Subcutaneous abdominal adipose tissue (tissue), 5 donors: ENCODE data around the gene OLA1.

ENCODE experiments used
- H3K27ac ChIP-seq: one replicate; pipeline ENCODE4 v1.7.0; 2013; ENCODE audit warnings: low read depth, mild to moderate bottlenecking, inconsistent platforms, low read length, moderate library complexity
- H3K27me3 ChIP-seq, 5 donors: one replicate each; pipeline ENCODE4 v1.7.0; 2013; ENCODE audit warnings: low read length in 5 of 5, inconsistent platforms in 1 of 5; ENCODE audit not compliant: control insufficient read depth in 5 of 5, insufficient read depth in 4 of 5
- H3K36me3 ChIP-seq, 5 donors: one replicate each; pipeline ENCODE4 v1.7.0; 2013; ENCODE audit warnings: low read length in 5 of 5; ENCODE audit not compliant: control insufficient read depth in 5 of 5, insufficient read depth in 5 of 5
- H3K4me1 ChIP-seq, 5 donors: one replicate each; pipeline ENCODE4 v1.7.0; 2013; ENCODE audit warnings: low read length in 5 of 5, mild to moderate bottlenecking in 3 of 5, moderate library complexity in 1 of 5; ENCODE audit not compliant: control insufficient read depth in 5 of 5, insufficient read depth in 5 of 5
- H3K4me3 ChIP-seq, 5 donors: one replicate each; pipeline ENCODE4 v1.7.0; 2013; ENCODE audit warnings: low read length in 5 of 5, low read depth in 1 of 5
- H3K9ac ChIP-seq, 5 donors: one replicate each; pipeline ENCODE4 v1.7.0; 2013; ENCODE audit warnings: low read length in 5 of 5, mild to moderate bottlenecking in 4 of 5, moderate library complexity in 3 of 5
- H3K9me3 ChIP-seq, 5 donors: one replicate each; pipeline ENCODE4 v1.7.0; 2013; ENCODE audit warnings: low read length in 5 of 5; ENCODE audit not compliant: control insufficient read depth in 5 of 5
- donor health status: healthy.
- donor health status: healthy.
- donor health status: healthy.
- donor health status: healthy.
- donor health status: healthy.

The OLA1 gene

GRCh38 chr2:174051741-174052583, 196.4 kb downstream of the OLA1 start:
- no peak overlapping the region for H3K9ac ChIP-seq
- H3K27ac ChIP-seq: peak overlapping the region; percentile 21
- no peaks in the 10 kb centered on the region for H3K36me3 ChIP-seq
- peaks cover 4 to 36% (median 30%) of the 10 kb centered on the region in 5 donors for H3K4me1 ChIP-seq
- no peaks in the 10 kb centered on the region for H3K9me3 ChIP-seq
- no peak overlapping the region for H3K4me3 ChIP-seq
- no peaks in the 10 kb centered on the region for H3K27me3 ChIP-seq

GRCh38 chr2:174051068-174051467, 197.3 kb downstream of the OLA1 start:
- peaks cover 4 to 36% (median 30%) of the 10 kb centered on the region in 5 donors for H3K4me1 ChIP-seq
- no peak overlapping the region for H3K4me3 ChIP-seq
- H3K27me3 ChIP-seq: no peaks in the 10 kb centered on the region
- no peaks in the 10 kb centered on the region for H3K36me3 ChIP-seq
- no peak overlapping the region for H3K9ac ChIP-seq
- H3K27ac ChIP-seq: no peak overlapping the region
- no peaks in the 10 kb centered on the region for H3K9me3 ChIP-seq

- Histone ChIP-seq H3K9ac (no peak overlapping the region), H3K27me3 (no peaks in the 10 kb centered on the region), H3K9me3 (no peaks in the 10 kb centered on the region)
Observed at GRCh38 chr2:174049895-174050294, 198.4 kb downstream of the OLA1 start.

GRCh38 chr2:174048243-174048642, 200.1 kb downstream of the OLA1 start:
- H3K9ac ChIP-seq: no peak overlapping the region
- H3K4me3 ChIP-seq: no peak overlapping the region
- no peaks in the 10 kb centered on the region for H3K9me3 ChIP-seq
- no peak overlapping the region for H3K27ac ChIP-seq
- peaks cover 0 to 22% (median 13%) of the 10 kb centered on the region in 5 donors for H3K4me1 ChIP-seq
- no peaks in the 10 kb centered on the region for H3K36me3 ChIP-seq
- no peaks in the 10 kb centered on the region for H3K27me3 ChIP-seq

More at GRCh38 chr2:174049895-174050294, 198.4 kb downstream of the OLA1 start:
- no peak overlapping the region for H3K27ac ChIP-seq
- no peaks in the 10 kb centered on the region for H3K36me3 ChIP-seq
- peaks cover 4 to 36% (median 30%) of the 10 kb centered on the region in 5 donors for H3K4me1 ChIP-seq
- H3K4me3 ChIP-seq: no peak overlapping the region

- Histone ChIP-seq H3K4me1 (peaks cover 0 to 17% (median 9%) of the 10 kb centered on the region in 5 donors), H3K27me3 (no peaks in the 10 kb centered on the region), H3K36me3 (no peaks in the 10 kb centered on the region), H3K27ac (no peak overlapping the region), H3K9me3 (no peaks in the 10 kb centered on the region), H3K9ac (no peak overlapping the region), H3K4me3 (no peak overlapping the region)
Observed at GRCh38 chr2:174047746-174048145, 200.6 kb downstream of the OLA1 start.

- Histone ChIP-seq H3K36me3 (no peaks in the 10 kb centered on the region), H3K27me3 (no peaks in the 10 kb centered on the region), H3K27ac (no peak overlapping the region), H3K9ac (no peak overlapping the region), H3K4me1 (peaks cover 0 to 3% (median 0%) of the 10 kb centered on the region in 5 donors), H3K4me3 (no peak overlapping the region), H3K9me3 (no peaks in the 10 kb centered on the region)
Observed at GRCh38 chr2:174046172-174046571, 202.2 kb downstream of the OLA1 start.

- Histone ChIP-seq H3K36me3 (no peaks in the 10 kb centered on the region), H3K9ac (no peak overlapping the region), H3K9me3 (no peaks in the 10 kb centered on the region)
Observed at GRCh38 chr2:174044556-174044955, 203.8 kb downstream of the OLA1 start.

GRCh38 chr2:174040417-174040701, 208.0 kb downstream of the OLA1 start:
- Histone ChIP-seq H3K4me1 (peaks cover 6 to 44% (median 37%) of the 10 kb centered on the region in 5 donors), H3K27me3 (no peaks in the 10 kb centered on the region), H3K9ac (no peak overlapping the region), H3K9me3 (no peaks in the 10 kb centered on the region), H3K36me3 (no peaks in the 10 kb centered on the region), H3K27ac (peak overlapping the region; percentile 82), H3K4me3 (no peak overlapping the region)

More at GRCh38 chr2:174044556-174044955, 203.8 kb downstream of the OLA1 start:
- Histone ChIP-seq H3K27me3 (no peaks in the 10 kb centered on the region), H3K27ac (no peak overlapping the region), H3K4me1 (peaks cover 2 to 12% (median 5%) of the 10 kb centered on the region in 5 donors), H3K4me3 (no peak overlapping the region)

- Histone ChIP-seq H3K9ac (peak overlapping the region in 3 of 5 donors; percentile 46 to 71 (median 60)), H3K27ac (peak overlapping the region; percentile 82), H3K4me1 (peaks cover 6 to 45% (median 38%) of the 10 kb centered on the region in 5 donors), H3K27me3 (no peaks in the 10 kb centered on the region), H3K4me3 (peak overlapping the region in 4 of 5 donors; percentile 41 to 69 (median 46)), H3K36me3 (no peaks in the 10 kb centered on the region), H3K9me3 (no peaks in the 10 kb centered on the region)
Observed at GRCh38 chr2:174039551-174040416, 208.5 kb downstream of the OLA1 start.

- no peak overlapping the region for H3K27ac ChIP-seq
- no peaks in the 10 kb centered on the region for H3K36me3 ChIP-seq
- peaks cover 6 to 45% (median 38%) of the 10 kb centered on the region in 5 donors for H3K4me1 ChIP-seq
- H3K27me3 ChIP-seq: no peaks in the 10 kb centered on the region
- H3K9me3 ChIP-seq: no peaks in the 10 kb centered on the region
- peak overlapping the region in 1 of 5 donors; percentile 49 for H3K9ac ChIP-seq
- no peak overlapping the region for H3K4me3 ChIP-seq
Observed at GRCh38 chr2:174038462-174038861, 209.9 kb downstream of the OLA1 start.
